Activated CD4-positive, alpha-beta T cell treated with anti-CD3 and anti-CD28 coated beads, Interleukin-2, amount 50 U/mL, for 48 hours (primary cell): ENCODE results near the gene STXBP6.

Experiments
- DNase-seq, 2 experiments: peaks; one replicate each; pipeline ENCODE4 v3.0.0-alpha.2; 2020

The STXBP6 gene

GRCh38 chr14:24911324-24912109 lies 138.4 kb downstream of the STXBP6 start:
- DNase-seq = no peak

DNA sequence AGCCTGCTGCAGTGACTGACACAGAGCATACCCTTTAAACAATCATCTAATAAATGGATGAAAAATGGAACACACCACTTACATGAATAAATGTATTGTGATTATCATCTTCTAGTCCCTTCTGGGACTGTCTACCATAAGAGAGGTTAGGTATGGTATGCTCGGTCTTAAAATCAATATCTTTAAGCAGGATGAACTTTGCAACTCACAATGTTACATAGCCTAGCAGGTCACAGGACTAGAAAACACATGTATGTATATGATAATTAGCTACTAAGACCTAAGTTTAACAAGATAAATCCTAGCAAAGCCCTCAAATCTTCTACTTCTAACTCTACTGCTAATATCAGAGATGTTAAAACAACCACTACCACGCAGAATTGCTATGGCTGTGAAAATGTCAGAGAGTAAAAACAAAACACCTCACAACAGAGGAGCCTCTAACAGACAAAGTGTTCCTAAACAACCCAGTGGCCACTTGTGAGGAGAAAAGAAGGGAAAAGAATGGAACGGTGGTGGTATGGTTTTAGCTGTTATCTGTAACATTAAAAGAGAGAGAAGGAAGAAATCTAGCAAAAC lies 139.4 kb downstream of the STXBP6 start:
- DNase-seq = no peak

GRCh38 chr14:24909523-24910302 lies 140.2 kb downstream of the STXBP6 start:
- DNase-seq = no peak

GRCh38 chr14:24908592-24909236 lies 141.2 kb downstream of the STXBP6 start:
- DNase-seq = no peak

DNA sequence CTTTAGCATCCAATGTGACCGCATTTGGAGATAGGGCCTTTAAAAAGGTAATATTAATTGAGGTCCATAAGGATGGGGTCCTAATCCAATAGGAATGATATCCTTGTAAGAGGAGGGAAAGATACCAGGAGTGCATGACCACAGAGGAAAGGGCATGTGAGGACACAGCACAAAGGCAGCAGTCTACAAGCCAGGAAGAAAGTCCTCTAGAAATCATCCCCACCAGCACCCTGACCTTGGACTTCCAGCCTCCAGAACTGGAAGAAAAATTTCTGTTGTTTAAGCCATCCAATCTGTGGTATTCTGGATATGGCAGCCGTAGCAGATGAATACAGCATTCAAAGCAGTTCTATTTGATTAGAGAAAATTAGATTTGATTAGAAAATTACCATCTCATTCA lies 145.4 kb downstream of the STXBP6 start:
- DNase-seq = no peak

- DNase-seq = no peak
These were observed 146.6 kb downstream of the STXBP6 start for GRCh38 chr14:24903337-24903736.

DNA sequence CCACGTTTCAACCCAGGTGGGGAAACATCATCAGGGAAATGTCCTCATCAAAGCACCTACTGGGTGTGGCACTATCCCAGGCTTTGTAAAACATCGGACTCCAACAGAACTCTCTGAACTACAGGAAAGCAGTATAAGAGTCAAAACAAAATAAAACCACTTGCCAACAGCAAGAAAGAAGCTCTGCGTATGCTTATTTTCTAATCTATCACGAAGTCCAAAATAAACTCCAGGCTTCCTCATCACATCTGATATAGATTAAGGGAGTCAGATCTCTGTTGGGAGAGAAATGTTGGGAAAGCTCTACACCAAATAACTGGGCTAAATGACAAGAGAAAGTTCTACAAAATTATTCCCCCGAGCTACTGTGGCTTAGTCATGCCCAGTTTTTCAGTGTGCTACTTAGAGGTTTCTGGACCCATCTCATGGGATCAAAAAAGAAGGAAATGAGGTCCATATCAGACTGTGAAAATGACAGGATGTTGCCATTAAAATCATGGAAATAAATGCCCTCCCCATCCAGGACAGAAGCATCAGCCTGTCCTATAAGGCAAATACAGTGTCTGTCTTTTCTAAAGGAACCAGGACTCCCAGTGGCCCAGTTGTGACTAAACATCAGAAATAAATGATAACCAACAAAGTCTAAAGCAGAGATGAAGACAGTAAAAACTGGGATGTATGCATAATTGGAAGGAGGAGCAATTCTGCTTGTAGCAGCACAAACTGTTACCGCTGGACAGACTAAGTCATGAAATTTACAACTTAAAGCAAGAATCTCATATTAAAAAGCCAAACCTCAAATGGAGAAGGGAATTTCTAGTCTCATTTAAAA lies 149.5 kb downstream of the STXBP6 start:
- DNase-seq = no peak

DNA sequence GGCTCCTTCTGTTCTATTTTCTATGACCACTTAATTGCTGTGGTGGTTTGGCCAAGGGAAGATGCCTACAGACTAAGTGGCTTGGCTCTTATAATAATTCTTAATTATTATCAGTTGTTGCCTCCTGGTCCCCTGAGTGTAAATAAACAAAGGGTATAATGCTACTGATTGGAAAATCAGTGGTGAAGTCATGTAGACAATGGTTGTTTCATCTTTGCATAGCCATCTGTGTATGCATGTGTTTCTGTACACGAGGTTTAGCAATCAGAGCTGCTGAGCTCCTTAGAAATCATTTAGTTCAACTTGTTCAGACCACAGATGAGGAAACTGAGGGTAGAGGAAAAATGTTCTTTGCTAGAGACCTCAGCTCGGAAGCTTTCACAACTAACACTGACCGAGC lies 152.2 kb downstream of the STXBP6 start:
- DNase-seq = no peak

- no peak for DNase-seq
These were observed 154.3 kb downstream of the STXBP6 start for GRCh38 chr14:24895622-24896021.

- no peak for DNase-seq
These were observed 154.7 kb downstream of the STXBP6 start for GRCh38 chr14:24895243-24895583.

DNA sequence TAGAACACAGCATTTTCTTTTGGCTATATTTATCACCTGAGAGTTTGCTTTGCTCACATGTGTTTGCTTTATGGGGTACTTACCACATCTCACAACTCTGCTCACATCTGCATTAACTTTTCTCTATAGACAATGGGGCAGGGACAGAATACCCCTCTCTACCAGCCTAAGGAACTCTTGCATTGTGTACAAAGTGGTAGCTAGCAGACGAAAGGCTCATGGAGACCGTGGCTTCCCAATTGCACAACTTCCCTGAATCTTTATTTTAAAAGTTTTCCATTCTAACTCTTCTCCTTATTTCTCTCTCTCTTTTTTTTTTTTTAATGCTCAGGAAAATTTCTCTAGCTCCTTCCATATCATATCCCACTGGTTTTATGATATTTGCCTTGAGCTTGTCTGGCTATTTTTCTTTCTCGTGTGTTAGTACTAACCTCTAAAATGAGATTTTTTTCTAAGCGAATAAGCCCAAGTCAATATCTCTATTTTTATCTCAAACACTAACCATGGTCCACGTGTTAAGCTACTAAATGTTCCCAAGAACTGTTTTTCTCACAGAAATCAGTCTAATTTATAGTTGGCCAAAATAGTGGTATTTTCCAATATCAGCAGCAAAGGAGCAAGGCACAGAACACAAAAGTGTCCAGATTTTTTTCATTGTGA lies 155.2 kb downstream of the STXBP6 start:
- no peak for DNase-seq

DNA sequence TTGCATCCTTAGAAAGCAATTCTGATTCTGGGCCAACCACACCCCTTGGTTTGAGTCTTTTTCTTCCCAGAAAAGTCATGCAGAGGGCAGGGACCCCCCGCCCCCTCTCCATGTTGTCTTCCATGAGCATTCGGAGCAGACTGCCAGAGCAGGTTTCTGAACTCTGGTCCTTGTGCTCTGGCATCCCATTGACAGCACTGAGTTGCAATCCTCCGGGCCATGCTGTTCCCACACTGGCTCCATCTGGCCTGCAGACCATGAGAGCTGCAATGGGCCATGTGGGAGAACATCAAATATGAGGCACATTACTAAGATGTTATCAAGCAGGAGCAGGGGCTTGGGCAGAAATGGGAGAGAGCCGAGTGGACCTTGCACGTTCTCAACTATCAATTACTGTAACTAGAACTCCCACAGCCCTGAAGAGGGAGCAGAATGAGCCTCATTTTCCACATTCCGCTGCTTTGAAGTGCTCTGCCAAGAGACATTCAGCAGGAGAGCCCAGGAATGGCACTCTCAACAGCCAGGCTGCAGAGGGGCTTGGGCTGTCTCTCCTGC lies 157.4 kb downstream of the STXBP6 start:
- no peak for DNase-seq

- DNase-seq = no peak
These were observed 157.9 kb downstream of the STXBP6 start for GRCh38 chr14:24891987-24892496.

DNA sequence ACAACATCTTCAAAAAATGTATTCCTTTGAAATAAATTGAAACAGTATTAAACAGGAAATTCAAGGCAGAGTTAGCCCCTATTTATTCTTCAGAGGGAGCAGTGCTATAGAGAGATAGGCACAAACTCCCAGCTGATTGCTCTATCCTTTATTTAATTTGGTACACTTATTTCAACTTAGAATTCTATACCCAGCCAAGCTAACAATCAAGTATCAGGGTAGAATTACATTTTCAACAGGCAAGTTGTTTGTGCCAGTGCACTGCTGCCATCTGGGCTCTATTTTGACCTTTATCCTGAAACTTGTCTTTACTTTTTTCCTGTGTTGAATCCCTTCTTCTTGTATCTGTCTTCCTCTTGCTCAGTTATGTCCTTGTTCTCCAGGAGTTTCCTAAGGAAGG lies 159.2 kb downstream of the STXBP6 start:
- DNase-seq = no peak

GRCh38 chr14:24889843-24890242 lies 160.1 kb downstream of the STXBP6 start:
- no peak for DNase-seq

DNA sequence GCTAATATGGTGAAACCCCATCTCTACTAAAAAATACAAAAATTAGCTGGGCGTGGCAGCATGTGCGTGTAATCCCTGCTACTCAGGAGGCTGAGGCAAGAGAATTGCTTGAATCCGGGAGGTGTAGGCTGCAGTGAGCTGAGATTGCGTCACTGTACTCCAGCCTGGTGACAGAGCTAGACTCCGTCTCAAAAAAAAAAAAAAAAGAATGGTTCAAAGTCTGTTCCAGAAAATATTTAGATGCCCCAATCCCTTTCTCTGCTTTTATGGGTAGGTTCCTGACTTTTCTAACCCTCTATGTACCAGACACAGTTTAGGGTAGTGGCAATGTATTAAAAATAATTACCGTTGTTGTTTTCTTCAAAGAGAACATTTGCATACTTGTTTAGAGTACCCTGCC lies 161.4 kb downstream of the STXBP6 start:
- DNase-seq = no peak

DNA sequence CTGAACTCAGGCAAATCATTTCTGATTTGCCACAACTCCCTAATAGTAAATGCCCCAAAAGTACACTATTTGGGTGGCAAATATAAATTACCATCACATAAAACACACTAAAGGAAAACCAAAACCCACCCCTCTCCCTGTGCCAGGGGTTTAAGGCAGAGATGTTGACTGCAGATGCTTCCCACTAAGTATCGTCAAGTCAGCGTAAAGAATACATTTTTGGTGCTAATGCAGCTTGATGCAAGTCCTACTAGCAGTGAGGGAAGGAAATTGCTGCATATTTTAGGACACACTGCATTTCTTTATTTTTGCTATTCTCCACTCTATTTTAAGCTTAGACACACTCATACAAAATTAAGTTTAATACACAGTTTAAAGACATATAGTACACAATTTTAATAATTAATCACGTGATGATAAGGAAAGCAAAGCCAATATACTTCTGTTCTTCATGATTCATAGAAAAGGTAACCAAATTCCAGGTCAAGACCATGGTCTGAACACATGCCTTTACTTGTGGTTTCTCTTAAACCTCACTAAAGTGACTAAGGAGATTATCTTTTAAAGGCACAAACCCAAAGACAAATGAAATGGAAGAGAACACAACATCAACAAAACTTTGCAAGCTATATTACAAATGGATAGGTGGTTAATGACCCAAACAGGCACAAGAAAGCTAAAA lies 162.2 kb downstream of the STXBP6 start:
- no peak for DNase-seq

GRCh38 chr14:24885410-24885913 lies 164.5 kb downstream of the STXBP6 start:
- no peak for DNase-seq

DNA sequence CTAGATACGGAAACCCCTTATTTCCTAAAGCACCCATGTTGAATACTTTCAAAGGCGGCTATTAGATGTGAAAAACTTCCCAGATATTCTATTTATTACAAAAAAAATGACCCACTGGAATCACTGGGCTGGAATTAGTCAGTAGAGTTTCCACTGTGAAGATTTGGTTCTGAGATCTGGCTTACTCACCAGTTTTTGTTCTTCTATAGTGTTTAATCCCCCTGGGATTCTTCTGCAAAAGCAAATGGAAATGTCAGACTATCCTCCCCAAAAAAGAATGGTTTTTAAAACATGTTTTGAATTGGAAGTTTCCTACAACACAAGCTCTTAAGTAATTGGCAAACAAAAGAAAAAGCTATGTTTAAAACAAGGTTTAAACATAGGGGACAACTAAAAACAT lies 166.4 kb downstream of the STXBP6 start:
- DNase-seq = no peak

DNA sequence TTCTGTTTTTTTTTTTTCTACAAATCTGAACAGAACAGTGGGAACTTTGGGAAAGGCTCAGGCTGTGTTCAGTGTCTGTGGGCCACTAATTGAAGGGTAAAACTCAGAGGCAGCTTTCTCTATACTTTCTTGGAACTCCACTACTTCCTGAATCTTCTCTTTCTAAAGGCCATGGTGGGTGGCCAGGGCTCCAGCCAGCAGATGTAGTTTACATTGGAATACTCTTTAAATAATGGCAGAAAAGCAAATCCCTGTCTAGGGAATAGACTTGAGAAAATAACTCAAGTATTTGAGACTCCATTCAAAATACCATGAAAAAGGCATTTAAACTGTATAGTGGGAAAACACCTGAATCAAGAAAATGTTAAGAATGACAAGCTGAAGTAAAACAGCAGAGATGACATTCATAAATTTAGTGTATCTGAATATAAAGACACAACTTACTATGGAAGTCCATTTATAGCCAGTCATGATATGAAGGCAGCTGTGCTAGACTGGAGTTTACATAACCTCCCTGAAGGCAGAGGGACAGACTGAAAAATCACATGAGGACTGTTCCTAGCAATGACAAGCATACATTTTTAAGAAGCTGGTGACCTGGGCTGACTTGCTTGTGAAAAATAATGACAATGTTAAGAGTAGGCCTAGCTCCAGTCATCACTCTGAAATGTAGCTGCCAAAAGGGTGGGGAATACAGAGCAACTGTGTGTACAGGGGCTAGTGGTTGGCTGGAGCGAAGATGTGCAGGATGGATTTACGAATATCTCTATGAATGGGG lies 168.6 kb downstream of the STXBP6 start:
- DNase-seq = no peak
